NCI-H748 (cell line): Measurements from ENCODE around the gene SLAIN2.
"Not testable (repeated sequence)": the region's sequence is repeated elsewhere in the genome, so short reads cannot be mapped to it uniquely, and the experiment has no call there.

Source experiments
- DNase-seq: peaks from one replicate; lab custom pipeline; 2025; ENCODE audit not compliant: unreplicated experiment; lab: John Stamatoyannopoulos, UW

The SLAIN2 gene

DNA sequence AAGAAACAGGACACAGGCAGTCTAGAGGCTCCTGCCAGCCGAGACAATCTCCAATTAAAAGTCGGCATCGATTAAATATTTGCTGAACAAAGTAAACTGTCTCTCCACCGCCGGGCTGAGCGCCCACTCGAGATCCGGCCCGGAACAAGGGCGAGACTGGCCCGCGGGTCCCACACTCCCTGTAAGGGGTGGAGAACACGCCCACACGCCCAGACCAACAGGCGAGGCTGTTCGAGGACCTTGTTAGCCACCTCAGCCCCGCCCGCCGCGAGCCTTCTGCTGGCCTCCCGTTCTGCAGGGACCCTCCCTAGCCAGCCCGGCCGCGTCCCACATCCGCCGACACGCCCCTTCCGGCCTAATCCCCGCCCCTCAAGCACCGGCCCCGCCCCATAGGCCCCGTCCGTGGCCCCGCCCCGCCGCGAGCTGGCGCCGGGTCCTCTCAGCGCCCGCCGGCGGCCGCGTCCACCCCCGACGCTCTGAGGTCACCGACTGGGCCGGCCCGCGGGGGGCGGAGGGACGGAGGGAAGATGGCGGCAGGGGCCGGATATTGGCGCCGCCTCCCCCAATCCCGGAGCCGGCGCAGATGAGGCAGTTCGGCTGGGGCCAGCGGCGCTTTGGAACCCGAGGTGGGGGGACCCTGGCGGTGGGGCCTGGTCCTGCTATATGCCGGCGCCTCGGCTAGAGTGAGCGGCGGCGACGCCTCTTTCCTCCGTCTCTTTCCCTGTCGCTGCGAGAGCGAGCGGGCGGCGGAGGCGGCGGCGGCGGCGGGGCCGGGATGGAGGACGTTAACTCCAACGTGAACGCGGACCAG, at the start of gene SLAIN2:
TSS of gene SLAIN2 (plus strand) at position 565 of the 811 bp plus-strand sequence. CDS start at position 776, 211 bp downstream.
- DNase-seq = peak; percentile 96

DNA sequence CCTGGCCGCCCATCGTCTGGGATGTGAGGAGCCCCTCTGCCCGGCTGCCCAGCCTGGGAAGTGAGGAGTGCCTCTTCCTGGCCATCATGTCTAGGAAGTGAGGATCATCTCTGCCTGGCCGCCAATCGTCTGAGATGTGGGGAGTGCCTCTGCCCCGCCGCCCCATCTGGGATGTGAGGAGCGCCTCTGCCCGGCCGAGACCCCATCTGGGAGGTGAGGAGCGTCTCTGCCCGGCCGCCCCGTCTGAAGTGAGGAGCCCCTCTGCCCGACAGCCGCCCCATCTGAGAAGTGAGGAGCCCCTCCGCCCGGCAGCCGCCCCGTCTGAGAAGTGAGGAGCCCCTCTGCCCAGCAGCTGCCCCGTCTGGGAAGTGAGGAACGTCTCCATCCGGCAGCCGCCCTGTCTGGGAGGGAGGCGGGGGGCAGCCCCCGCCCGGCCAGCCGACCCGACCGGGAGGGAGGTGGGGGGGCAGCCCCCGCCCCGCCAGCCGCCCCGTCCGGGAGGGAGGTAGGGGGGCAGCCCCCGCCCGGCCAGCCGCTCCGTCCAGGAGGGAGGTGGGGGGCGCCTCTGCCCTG, 49.0 kb upstream of the SLAIN2 start:
- not testable (repeated sequence) for DNase-seq

DNA sequence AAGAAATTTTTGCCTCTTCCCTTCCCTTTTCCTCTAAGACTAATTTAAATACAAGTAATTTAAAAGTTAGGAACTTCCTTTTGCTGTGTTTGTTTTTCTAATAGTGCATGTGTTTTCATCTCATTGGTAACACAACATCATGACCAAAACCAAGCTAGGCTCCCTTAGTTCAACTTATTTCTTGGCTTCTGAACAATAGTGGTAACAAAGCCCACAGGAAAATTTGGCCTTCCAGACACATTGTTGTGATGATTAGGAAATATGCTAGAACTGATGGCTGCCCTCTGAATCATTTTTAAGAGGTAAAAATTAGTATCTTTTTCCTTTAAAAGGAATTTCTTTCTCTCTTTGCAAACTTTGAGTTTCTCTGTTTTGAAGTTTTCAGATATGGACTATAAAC, 46.2 kb upstream of the SLAIN2 start:
- DNase-seq = no peak

DNA sequence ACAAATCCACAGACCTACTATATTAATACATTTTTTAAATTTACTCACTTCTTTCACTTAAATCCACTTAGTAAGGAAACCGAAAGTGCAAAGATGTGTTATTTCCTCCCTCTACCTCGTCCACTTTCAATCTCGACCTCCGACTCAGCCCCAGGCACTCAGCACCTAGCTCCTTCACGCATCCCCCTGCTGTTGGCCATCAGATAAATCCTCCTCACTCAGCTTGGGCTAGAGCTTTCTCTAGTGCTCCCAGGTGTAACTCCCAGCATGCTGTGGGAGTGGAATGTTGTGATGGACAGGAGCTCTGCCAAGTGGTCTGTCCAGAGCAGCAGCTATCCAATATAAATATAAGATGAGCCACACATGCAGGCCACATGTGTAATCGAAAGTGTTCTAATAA, 45.0 kb upstream of the SLAIN2 start:
- no peak for DNase-seq

DNA sequence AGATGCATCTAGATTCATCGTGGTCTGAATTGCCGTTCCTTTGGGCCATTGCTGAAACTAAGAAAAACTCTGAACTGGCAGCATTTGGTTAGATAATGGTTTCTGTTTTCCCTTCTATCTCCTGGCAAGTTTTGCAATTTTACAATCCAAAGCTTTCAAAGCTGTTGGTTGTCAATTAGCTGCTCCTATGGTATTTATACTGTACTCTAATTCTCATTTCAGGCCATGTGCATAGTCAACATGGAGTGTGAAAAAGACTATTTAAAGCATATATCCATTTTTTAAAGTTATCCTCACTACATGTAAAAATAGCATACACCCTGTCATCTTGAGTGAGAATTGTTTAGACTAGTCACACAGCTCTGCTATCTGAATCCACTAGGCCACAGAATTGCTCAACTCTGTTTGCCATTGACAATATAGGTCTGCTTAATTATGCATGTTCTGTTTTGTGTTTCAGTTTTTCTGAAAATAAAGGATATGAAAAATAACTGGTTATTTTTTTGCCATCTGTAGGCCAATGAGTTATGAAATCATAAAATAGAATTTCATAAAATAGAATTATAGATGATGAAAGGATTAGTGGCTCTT, 44.0 kb upstream of the SLAIN2 start:
- no peak for DNase-seq

DNA sequence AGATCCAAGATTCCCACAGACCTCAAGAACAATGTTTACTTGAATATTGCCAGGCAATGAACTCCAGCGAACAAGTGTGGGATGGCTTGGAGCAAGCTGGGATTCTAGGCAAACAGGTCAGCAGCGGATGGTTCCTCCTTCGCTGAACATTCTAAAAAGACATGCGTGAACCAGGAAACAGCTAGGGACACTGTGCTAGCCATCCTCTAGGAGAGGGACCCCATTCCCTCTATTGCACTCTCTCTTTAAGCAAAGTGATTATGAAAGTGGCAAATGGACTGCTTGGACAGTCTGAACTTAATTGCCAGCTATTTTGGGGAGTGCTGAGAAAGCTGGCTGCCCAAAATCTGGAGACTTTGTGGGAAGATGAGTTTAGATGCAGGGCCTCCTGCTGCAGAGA, 41.8 kb upstream of the SLAIN2 start:
- DNase-seq = no peak

DNA sequence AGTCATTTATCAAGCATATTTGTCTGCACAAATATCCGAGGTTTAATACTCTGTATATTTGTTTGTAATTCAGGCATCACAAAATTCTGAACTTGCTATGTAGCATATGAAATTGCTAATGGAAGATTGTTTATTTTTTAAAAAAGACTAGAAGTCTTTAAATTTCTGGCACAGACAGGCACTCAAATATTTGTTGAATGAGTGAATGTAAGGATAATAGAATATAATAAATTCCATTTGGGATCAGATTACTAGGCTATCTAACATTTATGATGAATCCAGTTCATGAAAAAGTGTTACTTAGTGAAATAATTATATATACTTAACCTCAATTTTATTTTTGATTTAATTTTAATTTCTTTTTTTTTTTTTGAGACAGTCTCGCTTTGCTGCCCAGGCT, 41.3 kb upstream of the SLAIN2 start:
- no peak for DNase-seq

DNA sequence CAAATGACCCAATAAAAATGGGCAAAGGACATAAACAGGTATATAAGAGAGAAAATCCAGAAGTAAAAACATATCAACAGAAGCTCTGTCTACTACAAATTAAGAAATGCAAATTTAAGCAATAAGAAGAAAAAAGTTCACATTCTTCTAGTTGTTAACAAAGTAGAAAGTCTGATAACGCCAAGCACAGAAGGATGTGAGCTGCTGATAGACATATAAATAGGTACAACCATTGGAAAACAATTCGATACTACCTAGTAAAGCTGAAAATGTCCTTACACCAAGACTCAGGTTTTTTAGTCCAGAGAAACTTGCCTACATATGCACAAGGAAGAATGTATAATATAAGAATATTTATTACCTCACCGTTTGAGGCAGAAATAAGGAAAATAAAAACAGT, 35.8 kb upstream of the SLAIN2 start:
- DNase-seq = no peak

DNA sequence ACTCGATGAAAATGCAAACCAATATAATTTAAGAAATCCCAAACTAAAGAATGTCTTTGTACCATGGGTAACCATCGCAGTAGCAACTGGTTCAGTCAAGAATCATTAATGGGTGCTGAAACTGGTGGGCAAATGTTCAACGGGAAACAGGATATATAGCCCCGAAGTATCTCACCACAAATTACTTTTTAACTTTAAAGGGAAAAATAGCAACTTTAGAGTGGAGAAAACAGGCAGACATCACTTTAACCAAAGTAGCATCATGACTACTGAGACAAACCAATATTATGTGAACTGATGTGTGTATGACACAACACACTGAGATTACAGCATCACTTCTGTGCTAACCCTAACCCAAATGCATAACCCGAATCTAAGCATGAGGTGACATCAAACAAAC, 33.8 kb upstream of the SLAIN2 start:
- DNase-seq = no peak

DNA sequence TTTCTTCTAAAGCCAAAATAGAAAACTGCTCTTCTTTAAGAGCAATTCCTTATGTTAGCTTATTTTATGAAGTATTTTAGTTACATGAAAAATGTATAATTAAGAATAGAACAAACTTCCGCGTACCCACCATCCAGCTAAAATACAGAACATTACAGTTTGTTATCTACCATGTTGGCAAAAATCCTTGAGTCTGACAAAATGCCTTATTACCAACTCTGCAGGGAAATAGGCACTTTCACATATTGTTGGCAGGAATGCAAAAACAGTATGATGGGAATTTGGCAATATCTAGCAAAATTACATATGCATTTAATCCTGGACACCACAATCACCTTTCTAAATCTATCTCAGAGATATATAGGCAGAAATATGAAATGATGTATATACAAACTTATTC, 32.4 kb upstream of the SLAIN2 start:
- no peak for DNase-seq

DNA sequence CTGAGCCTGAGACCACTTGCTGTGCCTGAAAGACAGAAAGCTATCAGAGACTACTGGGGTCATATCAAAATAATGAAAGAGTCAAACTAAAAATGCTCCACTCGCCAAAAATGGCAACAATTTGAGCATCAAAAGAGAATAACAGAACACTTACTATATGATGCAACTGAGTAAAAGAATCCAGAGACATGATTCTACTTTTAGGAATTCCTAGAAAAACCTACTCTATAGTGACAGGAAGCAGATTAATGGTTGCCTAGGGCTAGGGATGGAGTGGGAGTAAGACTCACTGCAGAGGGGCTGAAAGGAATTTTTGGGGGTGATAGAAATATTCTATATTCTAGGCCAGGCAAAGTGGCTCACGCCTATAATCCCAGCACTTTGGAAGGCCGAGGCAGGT, 29.4 kb upstream of the SLAIN2 start:
- DNase-seq = no peak

DNA sequence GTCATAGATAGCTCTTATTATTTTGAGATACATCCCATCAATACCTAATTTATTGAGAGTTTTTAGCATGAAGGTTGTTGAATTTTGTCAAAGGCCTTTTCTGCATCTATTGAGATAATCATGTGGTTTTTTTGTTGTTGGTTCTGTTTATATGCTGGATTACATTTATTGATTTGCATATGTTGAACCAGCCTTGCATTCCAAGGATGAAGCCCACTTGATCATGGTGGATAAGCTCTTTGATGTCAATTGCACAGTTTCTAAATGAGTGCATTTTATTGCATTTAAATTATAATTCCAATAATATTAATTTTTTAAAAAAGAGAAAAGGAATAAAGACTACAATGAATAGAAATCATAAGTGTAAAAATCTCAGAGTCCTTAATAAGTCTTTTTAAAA, 26.6 kb upstream of the SLAIN2 start:
- DNase-seq = not testable (repeated sequence)

DNA sequence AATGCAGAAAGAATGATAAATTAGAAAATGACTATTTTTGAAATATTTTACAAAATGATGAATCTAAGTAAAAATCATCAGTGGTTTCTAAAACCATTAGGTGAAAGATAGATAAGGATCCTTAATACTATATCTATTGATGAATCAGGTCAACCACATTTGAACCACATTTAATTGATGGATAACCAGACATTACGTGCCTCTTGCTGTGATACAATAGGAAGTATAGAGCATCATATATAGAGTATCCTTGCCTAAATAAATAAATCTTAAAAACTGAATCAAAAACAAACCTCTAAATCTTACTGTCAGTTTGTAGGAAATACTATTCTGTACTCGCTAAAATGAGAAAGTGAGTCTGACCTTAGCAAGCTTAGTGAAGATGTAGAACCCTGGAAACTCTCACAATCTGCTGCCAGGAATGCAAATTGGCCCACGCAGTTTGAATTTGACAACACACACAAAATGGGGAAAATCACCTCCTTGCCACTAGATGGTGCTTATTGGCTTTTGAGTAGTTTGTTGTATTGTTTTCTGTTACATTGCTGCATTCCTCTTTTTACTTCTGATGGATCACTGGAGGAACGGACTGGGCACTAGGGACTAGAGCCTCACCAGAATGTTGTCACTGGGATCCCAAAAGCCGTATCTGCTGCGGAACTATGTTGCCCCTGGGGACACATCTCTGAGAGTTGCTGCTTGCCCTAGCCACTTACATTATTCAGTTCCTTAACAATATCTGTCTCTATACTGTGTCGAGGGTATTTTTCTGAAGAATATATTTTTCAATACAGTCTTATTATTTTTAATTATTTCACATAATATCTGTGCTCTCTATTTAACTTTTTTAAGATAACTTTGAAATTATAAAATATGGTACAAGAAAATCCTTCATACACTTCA, 25.4 kb upstream of the SLAIN2 start:
- DNase-seq = peak; percentile 50

DNA sequence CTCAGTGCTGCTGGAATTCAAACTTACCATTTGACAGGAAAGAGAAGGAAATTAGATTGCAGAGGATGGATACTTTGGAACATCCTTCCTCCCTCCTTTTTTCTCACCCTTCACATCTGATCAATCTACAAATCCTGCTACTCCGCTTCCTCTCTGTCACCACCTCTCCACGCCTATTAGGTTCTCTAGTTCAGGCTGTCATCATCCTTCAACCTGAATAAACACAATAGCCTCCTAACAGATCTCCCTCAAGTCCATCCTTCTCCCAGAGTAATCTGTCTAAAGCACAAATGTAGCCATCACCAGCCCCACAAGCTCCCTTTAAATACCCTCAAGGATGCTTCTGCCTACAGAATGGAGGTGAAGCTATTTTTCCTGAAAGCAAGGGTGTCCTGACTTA, 20.0 kb upstream of the SLAIN2 start:
- no peak for DNase-seq

DNA sequence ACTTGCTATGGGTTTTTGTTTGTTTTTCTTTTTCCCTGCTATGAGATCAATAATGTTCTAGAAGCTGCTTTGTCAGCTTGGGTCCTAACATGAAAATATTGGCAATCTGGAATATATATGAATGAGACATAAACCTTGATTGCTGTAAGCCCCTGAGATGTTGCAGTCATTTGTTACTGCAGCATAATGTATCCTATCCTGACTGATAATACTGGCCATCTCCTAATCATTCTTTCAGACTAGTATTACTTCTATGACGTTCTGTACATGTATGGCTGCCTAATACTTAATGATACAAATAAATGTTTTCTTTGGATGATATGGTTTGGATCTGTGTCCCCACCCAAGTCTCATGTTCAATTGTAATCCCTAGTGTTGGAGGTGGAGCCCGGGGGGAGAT, 19.3 kb upstream of the SLAIN2 start:
- no peak for DNase-seq

DNA sequence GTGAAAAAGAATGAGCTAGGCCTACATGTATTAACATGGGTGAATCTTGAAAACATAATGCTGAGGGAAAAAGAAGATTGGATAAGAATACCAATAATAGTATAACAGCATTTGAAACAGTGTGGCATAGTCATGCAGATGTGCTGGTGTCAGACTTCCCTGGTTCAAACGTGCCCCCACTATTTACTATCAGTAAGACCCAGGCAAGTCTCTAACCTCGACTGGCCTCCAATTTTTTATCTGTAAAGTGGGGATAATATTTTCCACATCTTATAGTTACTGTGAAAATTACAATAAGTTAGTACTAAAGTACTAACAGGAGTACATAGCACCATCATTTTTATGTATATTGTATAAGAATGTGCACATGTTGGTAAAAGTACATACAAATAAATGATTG, 17.0 kb upstream of the SLAIN2 start:
- no peak for DNase-seq

DNA sequence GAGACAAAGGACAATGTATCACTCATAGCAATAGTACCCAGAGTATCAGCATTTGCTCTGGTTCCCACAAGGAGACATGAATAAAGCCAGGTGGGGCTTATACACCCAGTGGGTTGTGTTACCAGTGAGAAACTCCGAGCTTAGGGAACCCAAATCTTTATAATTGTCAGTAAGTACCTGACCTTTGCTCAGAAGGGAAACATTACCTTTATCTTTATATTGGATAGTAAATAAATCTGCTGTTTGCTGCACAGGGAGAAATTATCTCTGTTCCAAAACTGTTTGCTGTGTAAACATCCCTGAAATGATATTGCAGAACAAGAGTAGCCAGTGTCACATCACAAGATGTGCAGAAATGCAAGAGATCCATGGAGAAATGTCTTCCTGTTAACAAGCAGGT, 12.1 kb upstream of the SLAIN2 start:
- DNase-seq = peak; percentile 65

DNA sequence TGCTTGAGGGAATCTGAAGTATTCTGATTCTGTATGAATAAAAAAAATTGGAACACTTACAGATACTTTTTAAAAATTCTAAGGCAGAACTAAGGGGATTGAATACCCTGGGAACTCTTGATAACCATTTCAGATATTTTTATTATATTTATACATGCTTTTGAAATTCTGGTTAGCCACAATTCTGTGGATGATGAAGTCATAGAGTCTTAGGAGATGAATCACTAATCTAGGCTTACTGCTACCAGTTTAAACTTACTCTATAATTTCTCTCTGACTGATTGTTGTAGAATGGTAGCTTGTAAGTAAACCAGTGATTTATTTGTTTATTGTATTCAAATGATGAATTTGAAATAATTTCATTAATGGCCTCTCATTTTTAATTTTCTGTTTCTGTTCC, 11.4 kb upstream of the SLAIN2 start:
- DNase-seq = no peak

DNA sequence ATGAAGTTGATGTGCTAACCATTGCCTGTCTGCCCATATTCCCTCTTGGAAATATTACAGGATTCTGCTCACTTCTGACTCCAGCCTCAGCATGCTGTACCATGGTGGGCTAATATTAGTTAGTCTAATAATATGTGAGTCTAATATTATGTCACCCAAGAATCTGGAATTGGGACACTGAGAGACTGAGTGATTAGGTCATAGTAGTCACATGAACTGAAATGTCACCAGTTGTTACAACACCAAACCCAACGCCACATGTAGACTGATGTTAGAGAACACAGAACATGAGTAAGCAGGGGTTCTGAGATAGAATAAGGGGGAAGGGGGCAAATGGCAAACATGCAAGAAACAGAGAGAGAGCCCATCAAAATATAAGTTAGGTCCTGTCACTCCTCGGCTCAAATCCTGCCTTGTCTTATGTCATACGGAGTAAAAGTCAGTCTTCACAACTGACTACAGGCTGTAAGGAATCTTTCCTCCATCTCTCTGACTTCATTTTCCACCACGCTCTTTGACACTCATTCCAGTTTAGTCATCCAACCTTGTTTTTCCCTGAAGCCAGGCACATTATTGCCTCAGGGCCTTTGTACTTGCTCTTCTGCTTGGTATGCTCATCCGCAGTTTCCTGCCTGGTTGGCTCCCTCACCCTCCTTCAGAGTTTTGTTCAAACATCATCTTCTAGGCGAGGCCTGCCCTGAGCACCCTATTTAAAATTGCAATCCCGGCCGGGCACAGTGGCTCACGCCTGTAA, 9.6 kb upstream of the SLAIN2 start:
- DNase-seq = no peak

DNA sequence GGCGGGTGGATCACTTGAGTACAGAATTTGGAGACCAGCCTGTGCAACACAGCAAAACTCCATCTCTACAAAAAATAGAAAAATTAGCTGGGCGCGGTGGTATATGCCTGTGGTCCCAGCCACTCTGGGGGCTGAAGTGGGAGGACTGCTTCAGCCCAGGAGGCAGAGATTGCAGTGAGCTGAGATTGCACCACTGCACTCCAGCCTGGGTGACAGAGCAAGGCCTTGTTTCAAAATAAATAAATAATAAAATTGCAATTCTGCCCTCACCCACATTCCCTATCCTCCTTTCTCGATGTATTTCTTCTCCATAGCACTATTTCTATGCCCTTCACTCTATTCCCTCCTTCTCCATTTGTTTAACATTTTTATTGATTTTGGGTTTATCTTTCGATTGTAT, 8.7 kb upstream of the SLAIN2 start:
- no peak for DNase-seq

DNA sequence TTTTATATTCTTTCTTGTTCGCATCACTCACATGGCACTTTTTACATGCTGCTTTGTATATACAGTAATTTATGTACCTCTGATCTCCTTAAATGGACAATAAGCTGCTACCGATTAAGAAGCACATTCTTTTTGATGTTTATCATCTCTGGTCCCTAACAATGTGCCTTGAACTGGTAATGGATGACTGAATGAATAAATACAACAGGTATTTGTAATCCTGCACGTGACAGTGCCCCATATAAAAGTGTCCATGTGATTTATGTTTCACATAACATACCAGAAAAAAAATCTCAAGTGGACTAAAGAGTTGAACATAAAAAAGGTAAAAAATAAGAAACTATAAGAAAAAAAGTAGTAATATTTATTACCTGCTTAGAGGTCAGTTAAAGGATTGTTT, 7.7 kb upstream of the SLAIN2 start:
- no peak for DNase-seq
